ENCODE data around the gene C19orf33. TPM values are rescaled to one million over a fixed set of nuclear protein-coding genes. Genes with fewer than 3 reads are reported as not detected.

Gene C19orf33
- total and polyA plus RNA-seq, 9 of the 15 experiments (the other 6 are each of a cell fraction or from before 2014, with no cell fraction given): 3.2 TPM; not detected in 8

- no peak overlapping the region for H2AFZ ChIP-seq (ENCODE audit: low read depth, low read length)
- no peaks in the 10 kb centered on the region for H3K36me3 ChIP-seq (ENCODE audit: control insufficient read depth, insufficient read depth, low read length)
- no peaks in the 10 kb centered on the region for H4K20me1 ChIP-seq (replicated peaks; ENCODE audit: control insufficient read depth, insufficient read depth, low read length)
- CTCF ChIA-PET (ENCODE audit: low intra/inter-chr PET ratio): interaction anchor here (1.5 to 3.6 kb wide), 2 partner anchors 89 to 434 kb away, joined by 3 to 41 read pairs; no protein-coding TSS in a partner anchor
- 81% methylated on average over 8 of the region's 9 CpGs for WGBS (ENCODE audit: insufficient coverage, low coverage, missing lambda C conversion rate)
- POLR2A ChIA-PET: interaction anchor here (0.5 to 0.6 kb wide), 2 partner anchors 38 to 426 kb away, joined by 3 to 4 read pairs; partner anchors contain the start of gene SIPA1L3
- H3K4me2 ChIP-seq (ENCODE audit: insufficient read depth, low read length): no peak overlapping the region
- H3K27me3 ChIP-seq (ENCODE audit: control insufficient read depth in 2 of 2, insufficient read depth in 2 of 2, low read length in 2 of 2): no peaks in the 10 kb centered on the region
- H3K9me1 ChIP-seq (ENCODE audit: control insufficient read depth, insufficient read depth, low read length): no peaks in the 10 kb centered on the region
- H3K4me3 ChIP-seq: no peak overlapping the region
- intact Hi-C loops (cut with micrococcal nuclease): loop anchor here (2.0 kb wide), 1 partner anchor 34 kb away; no protein-coding TSS in a partner anchor
- no peak for ATAC-seq
- peaks cover 10 to 39% of the 10 kb centered on the region in 2 experiments; a peak in 4 of 5 replicates for H3K4me1 ChIP-seq (replicated peaks in 1 of 2; ENCODE audit: control insufficient read depth in 2 of 2, insufficient read depth in 2 of 2, low read length in 2 of 2)
- in situ Hi-C loops (cut with MboI): loop anchor here (5.0 to 25.0 kb wide), 3 partner anchors 91 to 421 kb away; partner anchors contain the start of genes SIPA1L3 and WDR87
- H3K79me2 ChIP-seq (ENCODE audit: control insufficient read depth, insufficient read depth, low read length): peaks cover 2% of the 10 kb centered on the region; the same call in 1 of the 3 replicates
- no peak overlapping the region for H3K27ac ChIP-seq (ENCODE audit: extremely low read depth, low read depth, low read length)
- no peaks in the 10 kb centered on the region for H3K9me3 ChIP-seq (replicated peaks; ENCODE audit: control insufficient read depth, insufficient read depth, low read depth, low read length)
- no TSS peak for BruUV-seq (replicated peaks)
- no peak for FAIRE-seq
- DNase-seq (ENCODE audit: extremely low read depth in 1 of 4, low spot score in 3 of 4): no peak
- H3K9ac ChIP-seq (ENCODE audit: insufficient read depth in 1 of 2, low read depth in 2 of 2, low read length in 2 of 2): no peak overlapping the region
- TF ChIP-seq FUS (optimal IDR thresholded peaks at IDR 0.05; ENCODE audit: low read depth, low read length) (no peak), USF1 (CRISPR knock-in tag; IDR thresholded peaks at IDR 0.05) (no peak), SRSF7 (optimal IDR thresholded peaks at IDR 0.05; ENCODE audit: low read depth, low read length) (no peak), KDM1A (IDR thresholded peaks at IDR 0.05) (no peak), ZNF217 (CRISPR knock-in tag; IDR thresholded peaks at IDR 0.05) (no peak), HEY1 (CRISPR knock-in tag; IDR thresholded peaks at IDR 0.05; ENCODE audit: borderline replicate concordance) (no peak), TEAD1 (CRISPR knock-in tag; IDR thresholded peaks at IDR 0.05) (no peak), BRF2 (IDR thresholded peaks at IDR 0.05; ENCODE audit: borderline replicate concordance, insufficient read depth, insufficient read length) (no peak), PCBP2 (IDR thresholded peaks at IDR 0.05; ENCODE audit: low read depth, low read length, poor library complexity, severe bottlenecking) (no peak), ZNF586 (CRISPR knock-in tag; conservative IDR thresholded peaks at IDR 0.05) (no peak), HLTF (IDR thresholded peaks at IDR 0.05) (no peak)
- TF ChIP-seq, protein P1, sequence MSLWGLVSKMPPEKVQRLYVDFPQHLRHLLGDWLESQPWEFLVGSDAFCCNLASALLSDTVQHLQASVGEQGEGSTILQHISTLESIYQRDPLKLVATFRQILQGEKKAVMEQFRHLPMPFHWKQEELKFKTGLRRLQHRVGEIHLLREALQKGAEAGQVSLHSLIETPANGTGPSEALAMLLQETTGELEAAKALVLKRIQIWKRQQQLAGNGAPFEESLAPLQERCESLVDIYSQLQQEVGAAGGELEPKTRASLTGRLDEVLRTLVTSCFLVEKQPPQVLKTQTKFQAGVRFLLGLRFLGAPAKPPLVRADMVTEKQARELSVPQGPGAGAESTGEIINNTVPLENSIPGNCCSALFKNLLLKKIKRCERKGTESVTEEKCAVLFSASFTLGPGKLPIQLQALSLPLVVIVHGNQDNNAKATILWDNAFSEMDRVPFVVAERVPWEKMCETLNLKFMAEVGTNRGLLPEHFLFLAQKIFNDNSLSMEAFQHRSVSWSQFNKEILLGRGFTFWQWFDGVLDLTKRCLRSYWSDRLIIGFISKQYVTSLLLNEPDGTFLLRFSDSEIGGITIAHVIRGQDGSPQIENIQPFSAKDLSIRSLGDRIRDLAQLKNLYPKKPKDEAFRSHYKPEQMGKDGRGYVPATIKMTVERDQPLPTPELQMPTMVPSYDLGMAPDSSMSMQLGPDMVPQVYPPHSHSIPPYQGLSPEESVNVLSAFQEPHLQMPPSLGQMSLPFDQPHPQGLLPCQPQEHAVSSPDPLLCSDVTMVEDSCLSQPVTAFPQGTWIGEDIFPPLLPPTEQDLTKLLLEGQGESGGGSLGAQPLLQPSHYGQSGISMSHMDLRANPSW (CRISPR knock-in tag; IDR thresholded peaks at IDR 0.05): no peak
- TF ChIP-seq, protein P2, sequence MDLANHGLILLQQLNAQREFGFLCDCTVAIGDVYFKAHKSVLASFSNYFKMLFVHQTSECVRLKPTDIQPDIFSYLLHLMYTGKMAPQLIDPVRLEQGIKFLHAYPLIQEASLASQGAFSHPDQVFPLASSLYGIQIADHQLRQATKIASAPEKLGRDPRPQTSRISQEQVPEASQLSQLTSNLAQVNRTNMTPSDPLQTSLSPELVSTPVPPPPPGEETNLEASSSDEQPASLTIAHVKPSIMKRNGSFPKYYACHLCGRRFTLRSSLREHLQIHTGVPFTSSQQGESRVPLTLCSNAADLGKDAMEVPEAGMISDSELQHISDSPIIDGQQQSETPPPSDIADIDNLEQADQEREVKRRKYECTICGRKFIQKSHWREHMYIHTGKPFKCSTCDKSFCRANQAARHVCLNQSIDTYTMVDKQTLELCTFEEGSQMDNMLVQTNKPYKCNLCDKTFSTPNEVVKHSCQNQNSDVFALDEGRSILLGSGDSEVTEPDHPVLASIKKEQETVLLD (IDR thresholded peaks at IDR 0.05): no peak
- TF ChIP-seq, protein P3, sequence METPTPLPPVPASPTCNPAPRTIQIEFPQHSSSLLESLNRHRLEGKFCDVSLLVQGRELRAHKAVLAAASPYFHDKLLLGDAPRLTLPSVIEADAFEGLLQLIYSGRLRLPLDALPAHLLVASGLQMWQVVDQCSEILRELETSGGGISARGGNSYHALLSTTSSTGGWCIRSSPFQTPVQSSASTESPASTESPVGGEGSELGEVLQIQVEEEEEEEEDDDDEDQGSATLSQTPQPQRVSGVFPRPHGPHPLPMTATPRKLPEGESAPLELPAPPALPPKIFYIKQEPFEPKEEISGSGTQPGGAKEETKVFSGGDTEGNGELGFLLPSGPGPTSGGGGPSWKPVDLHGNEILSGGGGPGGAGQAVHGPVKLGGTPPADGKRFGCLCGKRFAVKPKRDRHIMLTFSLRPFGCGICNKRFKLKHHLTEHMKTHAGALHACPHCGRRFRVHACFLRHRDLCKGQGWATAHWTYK (CRISPR knock-in tag; IDR thresholded peaks at IDR 0.05): no peak
Observed at GRCh38 chr19:38333245-38333644, 29.2 kb downstream of the C19orf33 start.

Data from K562 (cell line).